Stimulated activated CD8-positive, alpha-beta memory T cell treated with anti-CD3 and anti-CD28 coated beads, Interleukin-2, amount 100 ng/mL, for 48 hours (primary cell): Measurements from ENCODE around the gene CFAP57.

Experiments
- DNase-seq, 2 donors: peaks; one replicate each; pipeline ENCODE4 v3.0.0-alpha.2; 2020; ENCODE audit warnings: low read depth in 2 of 2

The CFAP57 gene

GRCh38 chr1:43253876-43254275 is 81.7 kb downstream of the CFAP57 start:
- no peak for DNase-seq

- no peak for DNase-seq
Measured at GRCh38 chr1:43255438-43256210, 83.5 kb downstream of the CFAP57 start.

GRCh38 chr1:43256675-43257570 is 84.8 kb downstream of the CFAP57 start:
- no peak for DNase-seq

GRCh38 chr1:43258370-43258769 is 86.2 kb downstream of the CFAP57 start:
- no peak for DNase-seq

GRCh38 chr1:43265431-43265830 is 93.3 kb downstream of the CFAP57 start:
- no peak for DNase-seq

- DNase-seq: no peak
Measured at GRCh38 chr1:43266881-43267280, 94.8 kb downstream of the CFAP57 start.

GRCh38 chr1:43267291-43267805 is 95.2 kb downstream of the CFAP57 start:
- DNase-seq: no peak

GRCh38 chr1:43267818-43268425 is 95.8 kb downstream of the CFAP57 start:
- no peak for DNase-seq

- DNase-seq: no peak
Measured at GRCh38 chr1:43269627-43270375, 97.7 kb downstream of the CFAP57 start, which contains the start of gene TMEM125. Gene TMEM125, plus strand, starts transcription at chr1:43269983. Its CDS starts 2,740 bp downstream, at chr1:43272723.

GRCh38 chr1:43270421-43271095 is 98.4 kb downstream of the CFAP57 start:
- peak in 1 of 2 donors; percentile 11 for DNase-seq

GRCh38 chr1:43271186-43272118 is 99.3 kb downstream of the CFAP57 start:
- DNase-seq: no peak

GRCh38 chr1:43272161-43272560 is 100.0 kb downstream of the CFAP57 start:
- DNase-seq: no peak

- DNase-seq: no peak
Measured at GRCh38 chr1:43272576-43273571, 100.7 kb downstream of the CFAP57 start.

- no peak for DNase-seq
Measured at GRCh38 chr1:43273708-43274107, 101.6 kb downstream of the CFAP57 start.

GRCh38 chr1:43274125-43274803 is 102.1 kb downstream of the CFAP57 start:
- DNase-seq: peak in 1 of 2 donors; percentile 6

GRCh38 chr1:43274804-43275180 is 102.7 kb downstream of the CFAP57 start:
- no peak for DNase-seq

- no peak for DNase-seq
Measured at GRCh38 chr1:43275826-43276620, 103.9 kb downstream of the CFAP57 start.
